Lower leg skin (tissue), 3 donors: Measurements from ENCODE around the gene PPP1R18.

Experiments used
- POLR2A ChIP-seq, 2 donors: fragments of 450-650 bp; IDR thresholded peaks; one replicate each; pipeline ENCODE4 v1.6.1; 2016 to 2017; ENCODE audit warnings: antibody characterized with exemption in 2 of 2, mild to moderate bottlenecking in 1 of 2, moderate library complexity in 1 of 2
- TF ChIP-seq, protein P1 (sequence below), 3 donors: fragments of 450-650 bp; IDR thresholded peaks; one replicate each; pipeline ENCODE4 v1.5.1; 2016; ENCODE audit warnings: antibody characterized with exemption in 3 of 3, mild to moderate bottlenecking in 3 of 3, moderate library complexity in 2 of 3

GRCh38 chr6:30678964-30679726 lies 7.3 kb downstream of the PPP1R18 start:
- TF ChIP-seq, protein P1, sequence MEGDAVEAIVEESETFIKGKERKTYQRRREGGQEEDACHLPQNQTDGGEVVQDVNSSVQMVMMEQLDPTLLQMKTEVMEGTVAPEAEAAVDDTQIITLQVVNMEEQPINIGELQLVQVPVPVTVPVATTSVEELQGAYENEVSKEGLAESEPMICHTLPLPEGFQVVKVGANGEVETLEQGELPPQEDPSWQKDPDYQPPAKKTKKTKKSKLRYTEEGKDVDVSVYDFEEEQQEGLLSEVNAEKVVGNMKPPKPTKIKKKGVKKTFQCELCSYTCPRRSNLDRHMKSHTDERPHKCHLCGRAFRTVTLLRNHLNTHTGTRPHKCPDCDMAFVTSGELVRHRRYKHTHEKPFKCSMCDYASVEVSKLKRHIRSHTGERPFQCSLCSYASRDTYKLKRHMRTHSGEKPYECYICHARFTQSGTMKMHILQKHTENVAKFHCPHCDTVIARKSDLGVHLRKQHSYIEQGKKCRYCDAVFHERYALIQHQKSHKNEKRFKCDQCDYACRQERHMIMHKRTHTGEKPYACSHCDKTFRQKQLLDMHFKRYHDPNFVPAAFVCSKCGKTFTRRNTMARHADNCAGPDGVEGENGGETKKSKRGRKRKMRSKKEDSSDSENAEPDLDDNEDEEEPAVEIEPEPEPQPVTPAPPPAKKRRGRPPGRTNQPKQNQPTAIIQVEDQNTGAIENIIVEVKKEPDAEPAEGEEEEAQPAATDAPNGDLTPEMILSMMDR (IDR thresholded peaks at IDR 0.05) = peak in 2 of 3 donors; percentile 7 to 97
- TF ChIP-seq POLR2A (IDR thresholded peaks at IDR 0.05) = no peak
